Pancreas (tissue), 10 donors: Measurements from ENCODE around the gene AFF1. TPM values are rescaled to one million over a fixed set of nuclear protein-coding genes. Genes with fewer than 3 reads are reported as not detected.

Source experiments
- ATAC-seq, 4 donors: fragments of 200-7000 bp; cut with Tn5 transposase; one replicate each; pipeline versions ENCODE4 v1.8.0 to v1.9.1; 2020; ENCODE audit warnings: mild to moderate bottlenecking in 4 of 4, moderate library complexity in 4 of 4
- DNase-seq, 6 donors: peaks; one replicate each; pipeline ENCODE4 v3.0.0-alpha.2; 2020
- FAIRE-seq: peaks from 2 replicates; lab custom pipeline; 2012; peaks lifted over from hg19 to GRCh38; lab: Jason Lieb, UNC
- H3K27ac ChIP-seq, 4 donors: fragments of 200-600 bp; sonication (generic); 1 replicate in 3 of 4; 2 replicates in 1 of 4; pipeline versions ENCODE4 v1.5.0 to v1.8.0; 2020
- H3K27me3 ChIP-seq, 4 donors: fragments of 200-600 bp; one replicate each; pipeline ENCODE4 v1.8.0; 2021
- H3K36me3 ChIP-seq, 3 donors: fragments of 200-600 bp; sonication (generic) in 1 of 3; one replicate each; pipeline versions ENCODE4 v1.5.0 to v1.8.0; 2020 to 2021
- H3K4me1 ChIP-seq, 3 donors: fragments of 200-600 bp; one replicate each; pipeline ENCODE4 v1.8.0; 2021
- H3K4me3 ChIP-seq, 4 donors: fragments of 200-600 bp; sonication (generic) in 2 of 4; one replicate each; pipeline versions ENCODE4 v1.5.0 to v1.8.0; 2020 to 2021
- H3K9me3 ChIP-seq, 4 donors: fragments of 200-600 bp; one replicate each; pipeline ENCODE4 v1.8.0; 2021
- WGBS, 2 donors: extraction: QIAGEN DNeasy Blood & Tissue Kit; methylation state at CpG; one replicate each; pipeline ENCODE4 v1.1.7; 2013; 5-methylcytosine and 5-hydroxymethylcytosine counted together
- intact Hi-C, 3 donors: fragments of 100-400 bp; cut with DNase I; formaldehyde crosslinking; loops; one replicate each; pipeline versions ENCODE4 v1.11.1 to v1.14.2; 2022
- polyA plus RNA-seq, 2 donors: library from polyadenylated mRNA; stranded (reverse); fragments of 200-250 nt; gene quantifications; one replicate each; pipeline ENCODE4 v1.2.3, GENCODE V29; 2013
- total RNA-seq, 6 donors: library from RNA; stranded (reverse); fragmentation: NEBNext Ultra II Directional in 4 of 6; extraction: Animal tissue kit (Norgen Biotek cat#: 25700) in 4 of 6; gene quantifications; one replicate each; pipeline versions ENCODE4 v1.2.1 to v1.2.4, GENCODE V29; 2021 to 2023
- TF ChIP-seq, protein P1 (sequence below), 4 donors: fragments of 200-600 bp; sonication (generic) in 3 of 4; IDR thresholded peaks; one replicate each; pipeline versions ENCODE4 v1.5.0 to v1.8.0; 2021; ENCODE audit warnings: antibody characterized with exemption in 4 of 4
- donor health status: healthy with polysubstance abuse.
- donor health status: DM: no; HTN: no; CAD: no; lungs with moderate emphysema.
- donor health status: DM: no; HTN: no; CAD: no.
- donor health status: control.
- donor health status: control.
- donor health status: Bipolar disorder and iron deficiency.
- donor health status: DM: yes; HTN: yes; CAD: no.
- donor health status: DM: no; HTN: no; CAD: no.
- donor health status: DM: no; HTN: no; CAD: no.
- donor health status: DM: yes; HTN: yes; CAD: no.

AFF1 gene
- total and polyA plus RNA-seq, 8 donors, result 11.8 to 62.0 (median 40.4) TPM

DNA sequence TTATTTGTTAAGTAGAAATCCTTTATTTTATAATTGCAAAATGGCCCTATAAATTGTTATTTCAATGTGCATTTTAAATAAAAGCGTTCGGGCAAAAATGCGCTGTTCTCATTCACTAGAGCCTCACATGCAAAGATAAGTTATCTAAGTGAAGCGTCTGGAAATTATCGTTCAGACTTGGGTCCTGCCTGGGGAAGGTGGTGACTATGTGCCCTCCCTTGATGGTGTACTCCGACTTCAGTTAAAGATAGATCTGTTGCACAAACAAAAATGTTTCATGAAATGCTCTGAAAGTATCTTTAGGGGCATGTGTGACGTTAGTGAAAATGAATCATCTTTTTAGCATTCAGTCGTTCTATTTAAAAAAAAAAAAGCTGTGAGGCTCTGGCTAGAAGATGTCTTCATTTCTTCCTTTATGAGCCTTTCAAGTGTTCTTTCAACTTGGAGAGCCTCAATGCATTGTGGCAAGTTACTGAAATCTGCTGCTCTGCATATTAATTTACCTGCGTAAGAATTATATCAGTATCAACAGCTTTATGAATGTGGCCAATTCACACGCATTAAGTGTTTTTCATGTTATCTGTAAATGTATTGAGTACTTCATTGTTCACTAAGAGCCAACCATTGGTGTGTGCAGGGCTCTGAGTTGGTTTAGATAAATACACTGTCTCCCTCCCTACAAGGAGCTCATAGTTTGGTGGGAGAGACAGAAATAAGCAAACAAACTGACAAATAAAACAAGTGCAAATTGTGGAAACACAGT, 83.0 kb downstream of the AFF1 start:
- FAIRE-seq, result no peak
- DNase-seq, result no peak
- WGBS, 2 donors, result 46 to 47% methylated on average over 10 of the region's 10 CpGs
- Histone ChIP-seq H3K36me3 (no peaks in the 10 kb centered on the region), H3K9me3 (no peaks in the 10 kb centered on the region), H3K4me3 (no peak overlapping the region), H3K4me1 (peaks cover 31 to 64% (median 59%) of the 10 kb centered on the region in 3 donors), H3K27me3 (no peaks in the 10 kb centered on the region), H3K27ac (peak overlapping the region in 1 of 4 donors; percentile 31)
- TF ChIP-seq, protein P1, sequence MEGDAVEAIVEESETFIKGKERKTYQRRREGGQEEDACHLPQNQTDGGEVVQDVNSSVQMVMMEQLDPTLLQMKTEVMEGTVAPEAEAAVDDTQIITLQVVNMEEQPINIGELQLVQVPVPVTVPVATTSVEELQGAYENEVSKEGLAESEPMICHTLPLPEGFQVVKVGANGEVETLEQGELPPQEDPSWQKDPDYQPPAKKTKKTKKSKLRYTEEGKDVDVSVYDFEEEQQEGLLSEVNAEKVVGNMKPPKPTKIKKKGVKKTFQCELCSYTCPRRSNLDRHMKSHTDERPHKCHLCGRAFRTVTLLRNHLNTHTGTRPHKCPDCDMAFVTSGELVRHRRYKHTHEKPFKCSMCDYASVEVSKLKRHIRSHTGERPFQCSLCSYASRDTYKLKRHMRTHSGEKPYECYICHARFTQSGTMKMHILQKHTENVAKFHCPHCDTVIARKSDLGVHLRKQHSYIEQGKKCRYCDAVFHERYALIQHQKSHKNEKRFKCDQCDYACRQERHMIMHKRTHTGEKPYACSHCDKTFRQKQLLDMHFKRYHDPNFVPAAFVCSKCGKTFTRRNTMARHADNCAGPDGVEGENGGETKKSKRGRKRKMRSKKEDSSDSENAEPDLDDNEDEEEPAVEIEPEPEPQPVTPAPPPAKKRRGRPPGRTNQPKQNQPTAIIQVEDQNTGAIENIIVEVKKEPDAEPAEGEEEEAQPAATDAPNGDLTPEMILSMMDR (IDR thresholded peaks at IDR 0.05), result no peak
- intact Hi-C loops, result loop anchor here in 2 of 3 donors (10.0 kb wide), 1 partner anchor 57 kb away; no protein-coding TSS in a partner anchor
- ATAC-seq, result no peak

DNA sequence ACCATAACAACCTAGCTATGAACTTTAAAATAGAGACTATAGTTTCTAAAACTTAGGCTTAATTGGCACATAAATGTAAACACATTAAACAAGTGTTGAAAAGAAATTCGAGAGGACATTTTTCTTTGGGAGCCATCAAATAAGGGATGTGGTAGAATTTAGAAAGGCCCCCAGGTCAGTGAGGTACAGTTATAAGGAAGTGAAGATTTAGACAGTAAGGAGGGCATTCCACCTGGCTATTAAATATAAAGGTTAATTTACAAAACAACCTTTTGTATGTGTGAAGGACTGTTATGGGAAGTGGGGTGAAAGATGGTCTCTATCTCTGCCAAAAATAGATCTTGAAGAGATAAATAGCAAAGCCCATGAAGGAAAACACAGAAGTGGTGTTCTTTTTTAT, 83.9 kb downstream of the AFF1 start:
- intact Hi-C loops, result loop anchor here in 2 of 3 donors (10.0 kb wide), 1 partner anchor 56 kb away; no protein-coding TSS in a partner anchor
- no peak overlapping the region for H3K4me3 ChIP-seq
- FAIRE-seq (no peak), ATAC-seq (no peak), DNase-seq (no peak)
- TF ChIP-seq, protein P1 (IDR thresholded peaks at IDR 0.05), result no peak
- peak overlapping the region in 1 of 4 donors; percentile 13 for H3K27ac ChIP-seq
- no peaks in the 10 kb centered on the region for H3K27me3 ChIP-seq
- 56 to 57% methylated on average over 1 of the region's 1 CpG for WGBS, 2 donors
- peaks cover 31 to 65% (median 63%) of the 10 kb centered on the region in 3 donors for H3K4me1 ChIP-seq
- no peaks in the 10 kb centered on the region for H3K9me3 ChIP-seq
- no peaks in the 10 kb centered on the region for H3K36me3 ChIP-seq

DNA sequence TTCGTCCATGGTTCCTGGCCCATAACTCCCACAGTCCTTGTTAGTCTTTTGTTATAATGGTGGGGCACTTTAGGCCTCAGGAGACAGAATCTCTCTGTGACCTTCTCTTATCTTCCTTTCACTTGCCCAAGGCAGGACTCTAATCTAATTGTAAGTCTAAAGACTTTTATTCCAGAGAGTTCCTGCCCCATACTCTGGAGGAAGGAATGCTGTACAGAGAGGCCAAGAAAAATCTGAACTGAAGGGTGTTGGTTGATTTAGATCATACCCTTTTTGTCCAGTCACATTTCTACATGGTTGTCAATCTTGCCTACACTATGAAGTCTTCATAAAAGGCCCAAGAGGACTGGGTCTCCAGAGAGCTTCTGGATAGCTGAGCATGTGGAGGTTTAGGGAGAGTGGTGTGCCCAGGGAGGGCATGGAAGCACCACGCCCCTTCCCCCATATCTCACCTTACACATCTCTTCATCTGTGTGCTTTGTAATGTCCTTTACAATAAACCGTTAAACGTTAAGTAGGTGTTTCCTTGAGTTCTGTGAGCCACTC, 84.5 kb downstream of the AFF1 start:
- TF ChIP-seq, protein P1 (IDR thresholded peaks at IDR 0.05), result no peak
- no peak for FAIRE-seq
- no peaks in the 10 kb centered on the region for H3K9me3 ChIP-seq
- intact Hi-C loops, result loop anchor here in 2 of 3 donors (10.0 kb wide), 1 partner anchor 55 kb away; no protein-coding TSS in a partner anchor
- no peaks in the 10 kb centered on the region for H3K27me3 ChIP-seq
- H3K4me1 ChIP-seq, result peaks cover 30 to 65% (median 60%) of the 10 kb centered on the region in 3 donors
- H3K27ac ChIP-seq, result peak overlapping the region in 1 of 4 donors; percentile 13
- WGBS, 2 donors, result 64 to 71% methylated on average over 4 of the region's 4 CpGs
- no peak for DNase-seq
- no peak overlapping the region for H3K4me3 ChIP-seq
- ATAC-seq, result no peak
- H3K36me3 ChIP-seq, result no peaks in the 10 kb centered on the region

DNA sequence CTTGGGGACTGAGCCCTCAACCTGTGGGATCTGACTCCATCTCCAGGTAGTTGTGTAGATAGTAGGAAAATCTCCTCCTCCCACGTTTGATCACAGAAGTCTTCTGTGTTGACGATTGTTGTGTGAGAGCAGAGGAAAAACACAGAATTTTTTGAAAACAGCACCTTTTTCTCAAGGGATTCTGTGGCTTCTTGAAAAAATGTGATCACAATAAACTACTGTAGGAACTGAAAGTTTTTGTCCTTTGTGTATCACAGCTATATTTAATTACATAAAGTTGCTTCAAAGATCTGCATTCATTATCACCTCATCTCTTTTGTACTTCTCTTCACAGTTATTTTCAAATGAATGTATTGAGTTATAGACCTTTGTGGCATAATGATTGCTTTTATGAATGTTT, 85.1 kb downstream of the AFF1 start:
- no peak for FAIRE-seq
- no peaks in the 10 kb centered on the region for H3K9me3 ChIP-seq
- no peaks in the 10 kb centered on the region for H3K36me3 ChIP-seq
- TF ChIP-seq, protein P1 (IDR thresholded peaks at IDR 0.05), result no peak
- no peaks in the 10 kb centered on the region for H3K27me3 ChIP-seq
- no peak overlapping the region for H3K4me3 ChIP-seq
- no peak overlapping the region for H3K27ac ChIP-seq
- peaks cover 24 to 62% (median 55%) of the 10 kb centered on the region in 3 donors for H3K4me1 ChIP-seq
- WGBS, 2 donors, result 31 to 35% methylated on average over 2 of the region's 2 CpGs
- intact Hi-C loops, result loop anchor here in 2 of 3 donors (10.0 kb wide), 1 partner anchor 55 kb away; no protein-coding TSS in a partner anchor
- no peak for ATAC-seq
- DNase-seq, result no peak
